ENCODE results near the gene SLC25A13. TPM values are rescaled to one million over a fixed set of nuclear protein-coding genes. Genes with fewer than 3 reads are reported as not detected.
A peak's percentile ranks its signal among the peaks of the same experiment; 100 is the strongest.
"Not testable (repeated sequence)": the region's sequence is repeated elsewhere in the genome, so short reads cannot be mapped to it uniquely, and the experiment has no call there.

SLC25A13 gene
- polyA plus RNA-seq, 4 donors, result 34.4 to 47.7 (median 39.9) TPM

DNA sequence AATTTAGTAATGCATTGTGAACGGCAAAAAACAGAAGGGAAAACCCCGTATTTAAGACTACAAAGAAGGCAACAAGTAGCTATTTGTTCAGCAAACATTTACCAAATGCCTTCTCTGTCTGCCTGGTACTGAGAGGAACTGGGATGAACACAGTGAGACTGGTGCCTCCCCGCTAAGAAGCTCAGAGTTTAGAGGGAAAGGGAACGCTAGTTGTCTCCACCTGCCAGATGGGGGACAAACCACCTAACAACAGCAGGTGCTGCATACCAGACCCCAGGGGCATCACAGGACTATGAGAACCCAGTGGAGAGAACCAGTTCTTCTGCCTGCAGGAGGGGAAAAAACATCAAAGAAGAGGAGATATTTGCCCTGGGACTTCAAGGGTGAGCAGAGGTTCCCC is 147.1 kb downstream of the SLC25A13 start:
- no peak for DNase-seq (ENCODE audit: low read depth in 4 of 4, low spot score in 2 of 4)

DNA sequence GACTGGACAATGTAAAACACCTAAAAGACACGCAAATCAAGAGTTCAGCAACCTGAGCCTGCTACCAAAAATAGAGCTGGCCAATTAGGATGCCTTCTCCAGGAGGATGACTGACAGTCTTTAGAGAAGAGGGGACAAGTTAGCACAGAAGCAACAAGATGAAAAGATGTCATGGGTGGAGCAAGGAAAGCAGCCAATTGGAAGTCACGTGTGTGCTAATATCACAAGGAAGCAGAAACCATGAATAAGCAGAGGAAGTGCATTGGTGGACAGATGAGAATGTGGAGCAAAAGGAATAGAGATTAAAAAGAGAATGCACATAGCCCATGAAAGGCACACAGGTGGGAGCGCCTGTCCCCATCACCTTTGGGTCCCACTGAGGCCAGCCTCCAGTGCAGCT is 148.1 kb downstream of the SLC25A13 start:
- DNase-seq (ENCODE audit: low read depth in 4 of 4, low spot score in 2 of 4), result no peak

DNA sequence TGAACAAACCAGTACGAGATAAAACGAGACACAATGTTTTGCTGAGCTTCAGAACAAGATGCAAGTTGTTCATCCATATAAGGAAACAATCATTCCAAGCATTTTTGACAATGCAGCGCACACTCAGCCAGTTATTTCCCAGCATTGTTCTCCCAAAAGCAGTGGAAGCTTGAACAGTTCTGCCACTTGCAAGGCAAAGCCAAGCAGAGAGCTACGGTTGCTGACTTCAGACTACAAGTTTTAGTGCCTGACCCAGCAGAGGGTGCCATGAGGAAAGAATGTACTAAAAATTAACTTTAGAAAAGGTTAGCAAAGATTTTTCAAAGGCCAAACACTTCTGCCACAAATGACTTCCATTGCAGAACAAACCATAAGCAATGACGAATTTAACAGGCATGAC is 152.5 kb downstream of the SLC25A13 start:
- DNase-seq (ENCODE audit: low read depth in 4 of 4, low spot score in 2 of 4), result peak in 1 of 4 donors; percentile 14

DNA sequence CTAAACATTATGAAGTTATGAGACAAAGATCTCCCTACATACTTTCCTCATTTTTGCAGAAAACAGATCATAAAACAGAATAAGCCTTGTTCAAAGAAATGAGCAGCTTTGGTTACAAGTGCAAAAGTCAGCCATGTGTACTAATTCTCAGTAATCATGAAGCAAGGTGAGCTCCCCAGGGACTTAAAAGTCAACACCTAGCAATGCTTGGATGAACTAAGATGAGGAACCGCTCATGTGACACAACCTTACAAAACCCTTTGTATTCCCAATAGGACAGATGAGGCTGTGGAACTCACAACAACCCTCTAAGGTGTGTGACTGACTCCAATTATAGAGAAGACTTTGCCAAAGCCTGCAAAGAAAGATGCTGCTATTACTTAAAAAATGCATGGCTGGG is 154.5 kb downstream of the SLC25A13 start:
- DNase-seq (ENCODE audit: low read depth in 4 of 4, low spot score in 2 of 4), result no peak

DNA sequence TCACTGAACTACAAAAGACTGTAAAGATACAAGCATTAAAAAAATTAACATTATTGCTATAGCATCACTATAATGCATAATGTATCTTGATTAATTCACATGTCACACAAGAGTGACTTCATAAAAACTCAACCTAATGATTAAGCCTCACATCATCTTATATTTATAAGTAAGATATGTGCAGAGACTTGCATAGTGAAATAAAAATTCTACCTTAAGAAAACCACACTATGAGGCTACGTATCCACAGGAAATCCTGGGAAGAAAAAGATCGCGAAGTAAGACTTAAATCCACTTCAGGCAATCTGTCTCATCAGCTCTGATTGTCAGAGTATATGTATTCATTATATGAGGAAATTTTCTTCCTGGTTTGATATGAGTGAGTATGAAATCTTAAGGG is 160.0 kb downstream of the SLC25A13 start:
- DNase-seq (ENCODE audit: low read depth in 4 of 4, low spot score in 2 of 4), result no peak

DNA sequence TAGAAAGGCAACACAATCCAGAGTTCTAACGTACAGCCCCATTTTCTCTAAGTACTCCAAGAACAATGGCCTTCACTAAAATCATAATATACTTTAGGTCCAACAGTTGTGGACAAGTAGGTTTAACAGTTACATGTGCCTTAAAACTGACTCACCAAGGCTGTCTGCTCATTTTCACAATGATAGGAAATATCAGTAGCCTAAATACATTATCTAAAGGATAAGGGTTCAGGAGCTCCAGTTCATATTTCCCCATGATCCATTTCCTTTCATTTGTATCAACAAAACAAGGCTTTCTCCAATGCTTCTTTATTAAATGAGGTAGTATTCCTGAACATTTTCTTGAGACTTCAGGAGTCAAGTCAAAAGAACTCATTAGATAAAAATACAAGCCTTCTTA is 164.0 kb downstream of the SLC25A13 start:
- DNase-seq (ENCODE audit: low read depth in 4 of 4, low spot score in 2 of 4), result no peak

DNA sequence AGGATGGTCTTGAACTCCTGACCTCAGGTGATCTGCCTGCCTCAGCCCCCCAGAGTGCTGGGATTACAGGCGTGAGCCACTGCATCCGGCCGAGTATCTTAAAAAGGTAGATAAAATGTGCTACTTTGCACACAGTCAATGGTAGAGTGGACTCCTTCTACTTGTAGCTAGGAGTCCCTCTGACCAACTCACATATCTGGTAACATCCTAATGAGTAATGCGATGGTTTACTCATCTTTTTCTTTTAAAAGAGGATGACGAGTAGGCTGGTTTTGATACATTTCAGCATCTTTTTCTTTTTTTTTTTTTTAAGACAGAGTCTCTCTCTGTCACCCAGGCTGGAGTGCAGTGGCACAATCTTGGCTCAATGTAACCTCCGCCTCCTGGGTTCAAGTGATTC is 167.4 kb downstream of the SLC25A13 start:
- DNase-seq (ENCODE audit: low read depth in 4 of 4, low spot score in 2 of 4), result not testable (repeated sequence)

DNA sequence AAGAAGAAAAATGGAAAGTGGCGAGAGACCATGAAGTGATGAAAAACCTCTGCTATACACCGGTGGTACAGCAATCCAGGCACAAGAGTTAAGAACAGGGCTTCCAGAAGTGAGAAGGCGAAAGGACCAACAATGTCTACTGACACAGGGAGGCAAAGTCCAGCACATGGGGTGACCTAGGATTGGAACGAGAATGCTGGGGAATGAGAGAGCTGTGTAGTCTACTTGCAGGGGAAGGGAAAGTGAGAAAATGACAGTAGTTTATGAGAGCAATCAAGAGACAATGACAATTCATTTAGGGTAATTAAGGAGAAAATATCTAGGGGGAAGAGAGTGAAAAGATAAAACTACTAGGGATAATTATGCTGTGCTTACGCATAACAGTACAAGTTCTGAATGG is 169.2 kb downstream of the SLC25A13 start:
- no peak for DNase-seq (ENCODE audit: low read depth in 4 of 4, low spot score in 2 of 4)

DNA sequence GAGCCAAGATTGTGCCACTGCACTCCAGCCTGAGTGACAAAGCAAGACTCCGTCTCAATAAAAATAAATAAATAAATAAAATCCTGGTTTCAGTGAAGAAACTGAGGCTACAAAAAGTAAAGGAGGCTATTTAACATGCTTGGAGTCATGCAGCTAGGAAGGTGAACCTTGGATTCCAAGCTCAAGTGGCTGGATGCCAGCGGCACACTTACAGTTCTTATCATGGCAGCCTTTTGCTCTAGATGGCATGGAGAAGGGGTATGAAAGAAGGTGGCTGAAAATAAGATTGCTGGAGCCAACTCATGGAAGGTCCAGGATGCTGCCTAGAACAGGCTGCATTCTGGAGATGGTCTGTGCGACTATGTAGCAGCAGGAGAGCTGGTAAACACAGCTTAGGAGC is 170.0 kb downstream of the SLC25A13 start:
- no peak for DNase-seq (ENCODE audit: low read depth in 4 of 4, low spot score in 2 of 4)

DNA sequence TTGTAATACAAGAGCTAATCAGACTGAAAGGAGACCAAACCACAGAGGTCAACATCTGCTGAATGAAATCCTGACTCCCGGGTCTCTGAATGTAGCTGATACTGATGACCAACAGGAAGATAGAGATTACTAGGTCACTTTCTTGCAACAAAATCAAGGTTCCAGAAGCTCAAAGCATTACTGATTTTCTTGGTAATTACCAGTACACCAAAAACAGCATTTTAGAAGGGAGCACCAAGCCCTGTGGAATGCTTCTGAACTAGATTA is 177.7 kb downstream of the SLC25A13 start:
- no peak for DNase-seq (ENCODE audit: low read depth in 4 of 4, low spot score in 2 of 4)

DNA sequence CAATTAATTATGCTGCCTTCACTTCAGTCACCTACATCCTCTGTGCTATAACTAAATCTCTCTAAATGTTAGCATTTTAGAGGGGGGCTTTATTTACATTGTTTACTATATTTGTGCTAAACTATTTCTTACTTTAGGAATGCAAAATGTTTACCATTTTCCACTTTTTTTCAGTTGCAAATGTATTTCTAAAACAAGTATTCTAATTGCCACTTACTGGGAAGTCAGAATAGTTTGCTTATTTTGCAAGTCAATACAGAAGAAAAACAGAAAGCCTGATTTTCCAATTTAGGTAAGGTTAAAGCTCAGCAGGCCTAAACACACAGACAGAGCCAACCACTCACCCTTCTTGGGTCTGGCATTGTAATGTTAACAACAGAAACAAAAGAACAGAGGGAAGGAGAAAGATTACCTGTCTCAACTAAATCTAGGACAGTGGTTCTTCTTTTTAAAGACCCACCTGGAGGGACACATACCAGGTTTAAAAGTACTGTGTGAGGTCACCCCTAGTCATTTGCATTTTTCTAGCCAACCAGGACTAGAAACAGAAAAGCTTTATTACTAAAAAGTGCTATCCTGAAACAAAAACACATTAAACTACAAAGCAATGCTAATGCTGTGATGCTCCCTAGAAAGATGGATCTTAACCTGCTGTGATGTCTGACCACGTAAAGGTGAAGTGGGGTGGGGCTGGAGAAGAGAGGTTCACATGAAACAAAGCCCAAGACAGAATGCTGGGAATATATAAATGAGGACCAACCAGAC is 178.2 kb downstream of the SLC25A13 start:
- no peak for DNase-seq (ENCODE audit: low read depth in 4 of 4, low spot score in 2 of 4)

DNA sequence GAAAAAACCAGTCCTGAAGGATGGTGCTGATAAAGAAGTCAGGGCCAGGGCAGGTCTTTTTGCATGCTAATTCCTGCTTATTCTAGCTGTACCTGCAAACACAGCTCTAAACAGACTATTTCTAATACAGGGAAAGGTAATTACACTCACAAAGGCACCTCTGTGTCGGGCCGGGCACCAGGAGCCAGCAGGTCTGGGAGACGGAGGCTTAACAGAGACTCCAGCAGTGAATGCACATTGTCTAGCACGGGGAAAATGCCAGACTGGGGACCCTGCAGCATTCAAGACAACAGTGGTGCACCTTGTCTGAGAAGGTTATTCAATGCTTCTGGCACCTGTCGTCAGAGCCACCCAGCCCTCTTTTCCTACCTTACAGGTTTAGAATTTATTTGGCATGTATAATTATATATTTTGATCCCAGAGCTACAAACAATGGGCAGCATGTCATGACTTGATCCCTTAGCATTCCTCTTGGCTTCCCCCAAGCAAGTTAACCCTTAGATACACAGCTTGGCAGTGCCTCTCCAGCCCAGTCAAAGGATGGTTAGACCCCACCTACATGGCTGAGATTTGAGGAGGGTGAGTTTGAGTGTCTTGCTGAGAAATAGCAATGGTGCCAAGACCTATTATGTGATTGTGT is 185.2 kb downstream of the SLC25A13 start:
- DNase-seq (ENCODE audit: low read depth in 4 of 4, low spot score in 2 of 4), result no peak

DNA sequence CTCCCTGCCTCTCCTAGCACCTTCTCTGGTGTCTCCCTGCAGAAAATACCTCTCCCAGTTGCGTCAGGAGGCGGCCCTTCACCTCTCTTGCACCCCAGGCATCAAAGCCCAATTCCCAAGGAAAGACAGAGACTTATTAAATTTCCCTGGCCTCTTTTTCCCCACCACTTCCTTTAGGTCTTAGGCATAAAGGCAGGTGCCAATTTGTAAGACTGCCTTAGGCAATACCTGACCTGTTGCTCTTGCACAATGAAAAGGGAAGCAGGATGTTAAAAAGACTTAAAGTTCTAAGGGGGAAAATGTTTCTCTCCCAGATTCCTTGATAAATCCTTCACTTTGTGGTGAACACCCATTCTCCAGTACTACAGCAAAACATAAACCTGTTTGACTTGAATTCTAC is 186.7 kb downstream of the SLC25A13 start:
- DNase-seq (ENCODE audit: low read depth in 4 of 4, low spot score in 2 of 4), result no peak

DNA sequence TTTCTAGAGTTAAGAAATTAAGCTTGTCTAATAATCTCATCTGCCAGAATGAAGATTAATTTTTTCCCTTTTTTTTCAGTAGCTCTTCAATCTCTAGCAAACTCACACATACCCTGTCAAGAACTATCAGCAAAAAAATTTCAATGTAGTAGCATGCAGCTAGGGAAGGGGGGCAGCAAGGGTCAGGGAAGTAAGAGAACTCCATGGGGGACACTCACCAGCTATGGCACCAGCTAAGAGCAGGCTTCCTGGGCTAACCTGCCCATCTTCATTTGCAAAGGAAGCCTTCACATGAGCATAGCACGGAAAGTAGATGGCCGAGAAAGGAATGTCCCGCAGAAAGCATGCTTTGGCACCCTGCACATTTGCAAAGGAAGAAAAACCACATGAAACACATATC is 190.4 kb downstream of the SLC25A13 start:
- DNase-seq (ENCODE audit: low read depth in 4 of 4, low spot score in 2 of 4), result no peak

DNA sequence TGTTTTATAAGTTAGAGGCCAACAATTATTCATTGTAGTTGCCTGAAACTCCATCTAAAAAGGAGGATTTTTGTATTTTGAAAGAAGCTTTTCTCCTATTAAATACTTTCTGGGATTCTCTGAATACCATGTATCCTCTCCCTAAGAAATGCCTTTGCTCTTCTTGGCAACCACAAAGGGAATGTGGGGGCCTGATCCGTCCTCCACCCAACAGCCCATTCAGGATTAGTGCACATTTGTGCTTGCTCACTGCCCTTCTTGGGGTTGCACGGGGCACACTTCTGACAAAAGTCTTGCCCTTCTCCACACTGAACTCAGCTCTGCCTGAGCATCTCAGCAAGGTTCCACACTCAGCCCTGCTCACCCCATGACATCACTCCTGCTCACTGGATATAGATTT is 194.2 kb downstream of the SLC25A13 start:
- DNase-seq (ENCODE audit: low read depth in 4 of 4, low spot score in 2 of 4), result no peak

DNA sequence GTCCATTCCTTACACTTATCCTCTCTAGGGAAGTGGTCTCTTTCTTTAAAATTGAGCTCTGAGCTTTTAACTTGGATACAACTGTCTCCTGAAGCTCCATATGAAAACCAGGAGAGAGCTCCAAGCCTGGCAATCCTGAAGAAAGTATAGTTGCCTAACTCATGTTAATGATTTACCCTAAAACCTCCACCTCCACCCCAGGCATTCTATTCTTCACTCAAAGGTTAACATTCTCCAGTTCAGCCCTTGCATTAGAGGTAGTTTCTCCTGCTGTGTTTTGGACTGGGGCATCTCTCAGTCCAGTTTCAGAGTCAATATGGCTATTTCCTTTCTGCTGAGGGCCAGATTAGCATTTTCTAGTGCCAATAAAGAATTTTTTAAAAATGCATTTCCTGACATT is 195.5 kb downstream of the SLC25A13 start:
- DNase-seq (ENCODE audit: low read depth in 4 of 4, low spot score in 2 of 4), result no peak

DNA sequence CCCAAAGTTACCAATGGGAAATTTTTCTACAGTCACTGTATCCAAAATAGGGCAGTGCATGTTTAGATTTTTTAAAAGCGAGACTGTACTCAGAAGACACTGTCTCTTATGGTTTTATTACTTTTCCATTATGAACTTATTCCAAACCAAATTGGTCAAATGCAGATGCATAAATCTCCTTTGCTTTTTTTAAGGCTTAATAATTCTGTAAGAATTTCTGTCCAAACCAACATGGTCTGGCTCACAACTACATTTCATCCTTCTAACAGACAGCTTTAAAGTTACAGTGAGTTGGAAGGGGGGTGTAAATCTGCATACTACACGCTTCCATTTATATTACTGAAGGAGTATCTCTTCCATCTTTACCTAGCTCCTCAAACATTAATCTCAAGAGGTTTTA is 199.2 kb downstream of the SLC25A13 start:
- DNase-seq (ENCODE audit: low read depth in 4 of 4, low spot score in 2 of 4), result no peak

DNA sequence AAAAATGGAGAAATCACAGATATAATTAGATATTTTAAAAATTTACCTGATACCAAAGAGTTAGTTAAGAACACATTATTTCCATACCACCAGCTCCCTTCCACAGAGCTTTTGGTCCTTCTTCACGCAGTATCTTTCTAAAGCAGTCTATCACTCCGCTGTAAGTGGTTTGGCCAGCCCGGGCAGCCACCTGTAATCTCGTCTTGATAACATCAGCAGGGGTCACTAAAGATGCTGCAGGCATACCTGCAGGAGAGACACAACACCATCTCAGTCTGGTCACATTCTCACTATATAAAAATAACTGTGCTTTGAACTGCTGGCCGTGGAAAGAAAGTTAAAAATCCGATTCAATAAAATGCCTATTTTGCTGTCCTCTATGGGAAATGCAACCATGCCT is 200.1 kb downstream of the SLC25A13 start:
- DNase-seq (ENCODE audit: low read depth in 4 of 4, low spot score in 2 of 4), result no peak

DNA sequence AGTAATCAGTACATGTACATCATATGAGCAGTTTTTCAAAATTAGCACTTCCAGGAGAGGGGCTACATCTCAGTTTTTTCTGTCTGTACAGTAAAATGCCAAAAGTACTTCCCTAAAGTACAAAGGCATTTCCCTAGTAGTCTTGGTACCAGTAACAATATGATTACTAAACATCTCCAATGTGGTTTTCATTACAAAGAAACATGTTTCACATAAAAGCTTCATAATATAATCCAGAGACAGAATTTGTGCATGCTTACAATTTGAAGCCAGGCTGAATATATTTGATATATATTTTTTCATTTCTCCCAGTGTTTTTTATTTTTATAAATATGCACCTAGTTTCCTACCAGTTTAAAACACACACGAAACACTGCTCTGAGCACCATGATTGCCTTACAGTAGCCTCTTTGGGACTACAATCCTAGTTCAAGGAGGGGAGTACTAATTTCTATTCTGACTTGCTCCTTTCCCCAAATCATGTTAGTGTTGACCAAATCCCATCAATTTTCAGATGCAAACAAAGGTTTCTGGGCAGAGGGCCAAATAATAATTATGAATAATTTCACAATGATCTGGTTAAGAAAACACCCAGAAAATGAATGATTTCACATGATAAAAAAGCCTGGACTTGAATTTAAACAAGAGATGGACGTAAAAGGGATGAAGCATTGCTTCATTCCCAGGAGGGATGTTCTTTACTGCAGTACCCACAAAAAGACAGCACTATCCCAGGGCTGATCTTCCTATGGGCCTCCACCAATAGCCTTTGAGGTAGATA is 201.3 kb downstream of the SLC25A13 start:
- no peak for DNase-seq (ENCODE audit: low read depth in 4 of 4, low spot score in 2 of 4)

DNA sequence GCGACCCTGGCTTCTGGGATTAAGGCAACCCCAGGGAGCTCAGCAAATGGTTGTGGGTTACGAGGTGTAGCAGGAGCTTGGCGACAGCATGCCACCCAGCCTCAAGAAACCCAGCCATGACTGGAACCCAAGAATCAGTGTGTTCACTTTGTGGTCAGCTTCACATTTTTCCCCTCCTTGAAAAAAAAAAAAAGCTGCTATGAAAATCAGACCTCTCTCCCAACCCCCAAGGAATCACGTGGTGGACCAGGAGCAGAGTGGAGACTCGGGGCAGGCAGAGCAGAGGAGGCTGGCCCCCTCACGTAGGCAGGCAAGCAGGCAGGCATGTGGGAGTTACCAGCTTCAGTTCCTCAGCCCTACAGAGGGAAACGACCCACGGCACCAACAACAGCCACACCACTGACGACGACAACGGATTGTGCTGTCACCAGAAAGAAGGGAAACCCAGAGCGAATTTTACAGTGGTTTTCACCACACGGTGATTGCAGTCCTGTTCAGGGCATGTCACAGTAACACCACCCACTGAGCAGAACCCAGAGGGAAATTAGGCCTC is 203.4 kb downstream of the SLC25A13 start:
- no peak for DNase-seq (ENCODE audit: low read depth in 4 of 4, low spot score in 2 of 4)

DNA sequence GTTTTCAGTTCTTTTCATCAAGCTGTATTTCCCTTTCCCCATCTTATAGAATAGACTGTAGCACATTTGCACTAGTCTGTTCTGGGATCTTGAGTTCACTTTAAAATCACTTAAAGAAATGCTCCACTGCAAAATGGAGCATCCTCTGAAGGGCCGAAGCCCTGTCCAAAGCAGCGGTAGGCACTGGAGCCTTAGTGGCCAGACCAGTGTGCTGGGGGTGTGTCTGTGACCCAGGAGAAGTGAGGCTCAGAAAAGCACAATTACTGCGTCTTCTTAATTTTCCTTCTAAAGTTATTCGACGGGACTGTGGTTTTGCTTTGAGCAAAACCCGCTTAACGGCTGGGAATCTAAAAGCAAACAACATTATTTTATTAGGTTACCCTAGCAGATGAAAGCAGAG is 205.7 kb downstream of the SLC25A13 start:
- DNase-seq (ENCODE audit: low read depth in 4 of 4, low spot score in 2 of 4), result no peak

DNA sequence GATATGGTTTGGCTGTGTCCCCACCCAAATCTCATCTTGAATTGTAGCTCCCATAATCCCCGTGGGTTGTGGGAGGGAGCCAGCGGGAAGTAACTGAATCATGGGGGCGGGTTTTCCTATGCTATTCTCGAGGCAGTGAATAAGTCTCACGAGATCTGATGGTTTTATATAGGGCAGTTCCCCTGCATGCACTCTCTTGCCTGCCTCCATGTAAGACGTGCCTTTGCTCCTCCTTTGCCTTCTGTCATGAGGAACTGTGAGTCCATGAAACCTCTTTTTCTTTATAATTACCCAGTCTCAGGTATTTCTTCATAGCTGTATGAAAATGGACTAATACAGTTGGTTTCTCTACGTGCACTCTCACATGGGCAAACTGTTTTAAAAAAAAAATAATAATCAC is 207.7 kb downstream of the SLC25A13 start:
- DNase-seq (ENCODE audit: low read depth in 4 of 4, low spot score in 2 of 4), result no peak

All from left renal cortex interstitium (tissue), 4 donors.